Neural cell (in vitro differentiated cells): ENCODE measurements around the gene HOXC13. TPM values are rescaled to one million over a fixed set of nuclear protein-coding genes. Genes with fewer than 3 reads are reported as not detected.

Experiments
- H2AFZ ChIP-seq: fragments of 200-600, 300-800 bp; sonication (generic), shearing (Covaris generic); 2 replicates; pipeline ENCODE4 v1.6.0; 2014; ENCODE audit warnings: low read depth, mild to moderate bottlenecking, antibody characterized with exemption, low read length, moderate library complexity
- H3F3A ChIP-seq: fragments of 200-600 bp; shearing (Covaris generic); 2 replicates; pipeline ENCODE4 v1.6.1; 2016; ENCODE audit warnings: mild to moderate bottlenecking, moderate library complexity, mixed read lengths, antibody characterized with exemption, low read length; ENCODE audit not compliant: insufficient read depth, poor library complexity, severe bottlenecking
- H3K27ac ChIP-seq: fragments of 200-600, 300-800 bp; sonication (generic), shearing (Covaris generic); 2 replicates; pipeline ENCODE4 v1.5.1; 2014; ENCODE audit warnings: mild to moderate bottlenecking, low read length, moderate library complexity
- H3K27me3 ChIP-seq: fragments of 300-800, 200-600 bp; sonication (generic), shearing (Covaris generic); 2 replicates; pipeline ENCODE4 v1.6.0; 2014; ENCODE audit warnings: mild to moderate bottlenecking, low read depth, low read length, moderate library complexity; ENCODE audit not compliant: insufficient read depth
- H3K36me3 ChIP-seq: fragments of 300-800, 200-600 bp; sonication (generic), shearing (Covaris generic); 2 replicates; pipeline ENCODE4 v1.5.1; 2014; ENCODE audit warnings: mild to moderate bottlenecking, antibody characterized with exemption, low read length, moderate library complexity; ENCODE audit not compliant: insufficient read depth
- H3K4me2 ChIP-seq: fragments of 300-800, 200-600 bp; sonication (generic), shearing (Covaris generic); 2 replicates; pipeline ENCODE4 v1.6.0; 2014; ENCODE audit warnings: mild to moderate bottlenecking, low read length
- H3K4me3 ChIP-seq: fragments of 300-800, 200-600 bp; sonication (generic), shearing (Covaris generic); 2 replicates; pipeline ENCODE4 v1.5.1; 2014; ENCODE audit warnings: mild to moderate bottlenecking, low read length, moderate library complexity
- H3K79me2 ChIP-seq: fragments of 200-600 bp; shearing (Covaris generic); replicated peaks from 2 replicates; pipeline ENCODE4 v1.6.0; 2014; ENCODE audit warnings: mild to moderate bottlenecking, low read length, moderate library complexity; ENCODE audit not compliant: insufficient read depth
- H3K9ac ChIP-seq: fragments of 300-800, 200-600 bp; sonication (generic), shearing (Covaris generic); 2 replicates; pipeline ENCODE4 v1.6.1; 2016; ENCODE audit warnings: mild to moderate bottlenecking, low read length, mixed read lengths
- H3K9me2 ChIP-seq: fragments of 200-600 bp; shearing (Covaris generic); 2 replicates; pipeline ENCODE4 v1.6.1; 2016; ENCODE audit warnings: mild to moderate bottlenecking, low read length, mixed read lengths; ENCODE audit not compliant: insufficient read depth
- H3K9me3 ChIP-seq: fragments of 200-600, 300-800 bp; sonication (generic), shearing (Covaris generic); 2 replicates; pipeline ENCODE4 v1.6.1; 2016; ENCODE audit warnings: mild to moderate bottlenecking, mixed run types, low read length, moderate library complexity, mixed read lengths
- H4K20me1 ChIP-seq: fragments of 200-600 bp; shearing (Covaris generic); 2 replicates; pipeline ENCODE4 v1.6.1; 2016; ENCODE audit warnings: mild to moderate bottlenecking, mixed run types; ENCODE audit not compliant: insufficient read depth
- EP300 ChIP-seq: fragments of 450-650 bp; conservative IDR thresholded peaks from 2 replicates; pipeline ENCODE4 v1.6.1; 2014; ENCODE audit warnings: antibody characterized with exemption, mild to moderate bottlenecking, moderate library complexity; ENCODE audit not compliant: poor library complexity, severe bottlenecking
- EZH2 ChIP-seq: fragments of 200-600, 300-800 bp; shearing (Covaris generic), sonication (generic); IDR thresholded peaks from 2 replicates; pipeline ENCODE4 v1.6.1; 2014; ENCODE audit warnings: antibody characterized with exemption, low read length, borderline replicate concordance, mild to moderate bottlenecking; ENCODE audit not compliant: insufficient read depth, poor library complexity, severe bottlenecking
- MXI1 ChIP-seq: fragments of 450-650 bp; conservative IDR thresholded peaks from 2 replicates; pipeline ENCODE4 v1.6.1; 2014; ENCODE audit warnings: antibody characterized with exemption, mild to moderate bottlenecking; ENCODE audit not compliant: poor library complexity, severe bottlenecking
- POLR2AphosphoS5 ChIP-seq: IDR thresholded peaks from 2 replicates; pipeline ENCODE4 v1.6.1; 2012
- RAD21 ChIP-seq: fragments of 450-650 bp; conservative IDR thresholded peaks from 2 replicates; pipeline ENCODE4 v1.6.1; 2014; ENCODE audit warnings: antibody characterized with exemption, mild to moderate bottlenecking, moderate library complexity
- SMC3 ChIP-seq: fragments of 450-650 bp; conservative IDR thresholded peaks from 2 replicates; pipeline ENCODE4 v1.6.1; 2014; ENCODE audit warnings: antibody characterized with exemption, mild to moderate bottlenecking, moderate library complexity; ENCODE audit not compliant: poor library complexity
- TAF1 ChIP-seq: IDR thresholded peaks from 2 replicates; pipeline ENCODE4 v1.6.1; 2012; ENCODE audit warnings: low read depth
- polyA plus RNA-seq: library from polyadenylated mRNA; depleted of rRNA; stranded (reverse); fragments of >200 nt; gene quantifications from 2 replicates; pipeline ENCODE4 v1.2.3, GENCODE V29; 2014
- TF ChIP-seq, protein P1 (sequence below): IDR thresholded peaks from 2 replicates; pipeline ENCODE4 v1.6.1; 2012; ENCODE audit warnings: borderline replicate concordance
- TF ChIP-seq, protein P2 (sequence below): fragments of 450-650 bp; IDR thresholded peaks from 2 replicates; pipeline ENCODE4 v1.5.1; 2014; ENCODE audit warnings: antibody characterized with exemption, mild to moderate bottlenecking, moderate library complexity; ENCODE audit not compliant: poor library complexity, severe bottlenecking

HOXC13 gene
- polyA plus RNA-seq, 1 donor from 2014 or later, result not detected

DNA sequence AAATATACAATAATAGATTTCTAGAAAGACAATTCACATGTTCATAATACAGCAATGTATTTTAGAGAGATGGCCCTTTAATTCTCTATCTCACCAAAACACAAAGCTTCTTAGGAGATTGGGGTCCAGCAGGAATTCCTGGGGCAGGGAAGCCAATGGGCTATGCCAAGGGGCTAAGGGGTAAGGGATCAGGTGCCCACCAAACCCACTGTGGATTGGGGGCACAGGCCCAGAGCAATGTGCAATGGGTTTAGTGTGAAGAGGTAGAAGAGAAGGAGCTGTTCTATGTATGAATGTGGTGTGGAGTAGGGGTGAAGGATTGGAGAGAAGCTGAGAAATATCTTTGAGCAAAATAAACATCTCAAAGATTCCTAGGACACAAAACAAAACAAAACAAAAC is 2.6 kb downstream of the HOXC13 start:
- Histone ChIP-seq H3K9ac (no peak overlapping the region), H3K9me2 (no peaks in the 10 kb centered on the region), H3K27ac (no peak overlapping the region), H3K4me3 (no peak overlapping the region), H2AFZ (no peak overlapping the region), H3K4me2 (no peak overlapping the region), H3K27me3 (peaks cover 100% of the 10 kb centered on the region), H3K36me3 (no peaks in the 10 kb centered on the region), H3K79me2 (no peaks in the 10 kb centered on the region), H4K20me1 (no peaks in the 10 kb centered on the region), H3K9me3 (no peaks in the 10 kb centered on the region), H3F3A (no peaks in the 10 kb centered on the region)
- TF ChIP-seq EZH2, result no peak
- TF ChIP-seq MXI1, result no peak
- TF ChIP-seq, protein P1, sequence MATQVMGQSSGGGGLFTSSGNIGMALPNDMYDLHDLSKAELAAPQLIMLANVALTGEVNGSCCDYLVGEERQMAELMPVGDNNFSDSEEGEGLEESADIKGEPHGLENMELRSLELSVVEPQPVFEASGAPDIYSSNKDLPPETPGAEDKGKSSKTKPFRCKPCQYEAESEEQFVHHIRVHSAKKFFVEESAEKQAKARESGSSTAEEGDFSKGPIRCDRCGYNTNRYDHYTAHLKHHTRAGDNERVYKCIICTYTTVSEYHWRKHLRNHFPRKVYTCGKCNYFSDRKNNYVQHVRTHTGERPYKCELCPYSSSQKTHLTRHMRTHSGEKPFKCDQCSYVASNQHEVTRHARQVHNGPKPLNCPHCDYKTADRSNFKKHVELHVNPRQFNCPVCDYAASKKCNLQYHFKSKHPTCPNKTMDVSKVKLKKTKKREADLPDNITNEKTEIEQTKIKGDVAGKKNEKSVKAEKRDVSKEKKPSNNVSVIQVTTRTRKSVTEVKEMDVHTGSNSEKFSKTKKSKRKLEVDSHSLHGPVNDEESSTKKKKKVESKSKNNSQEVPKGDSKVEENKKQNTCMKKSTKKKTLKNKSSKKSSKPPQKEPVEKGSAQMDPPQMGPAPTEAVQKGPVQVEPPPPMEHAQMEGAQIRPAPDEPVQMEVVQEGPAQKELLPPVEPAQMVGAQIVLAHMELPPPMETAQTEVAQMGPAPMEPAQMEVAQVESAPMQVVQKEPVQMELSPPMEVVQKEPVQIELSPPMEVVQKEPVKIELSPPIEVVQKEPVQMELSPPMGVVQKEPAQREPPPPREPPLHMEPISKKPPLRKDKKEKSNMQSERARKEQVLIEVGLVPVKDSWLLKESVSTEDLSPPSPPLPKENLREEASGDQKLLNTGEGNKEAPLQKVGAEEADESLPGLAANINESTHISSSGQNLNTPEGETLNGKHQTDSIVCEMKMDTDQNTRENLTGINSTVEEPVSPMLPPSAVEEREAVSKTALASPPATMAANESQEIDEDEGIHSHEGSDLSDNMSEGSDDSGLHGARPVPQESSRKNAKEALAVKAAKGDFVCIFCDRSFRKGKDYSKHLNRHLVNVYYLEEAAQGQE, result no peak
- TF ChIP-seq, protein P2, sequence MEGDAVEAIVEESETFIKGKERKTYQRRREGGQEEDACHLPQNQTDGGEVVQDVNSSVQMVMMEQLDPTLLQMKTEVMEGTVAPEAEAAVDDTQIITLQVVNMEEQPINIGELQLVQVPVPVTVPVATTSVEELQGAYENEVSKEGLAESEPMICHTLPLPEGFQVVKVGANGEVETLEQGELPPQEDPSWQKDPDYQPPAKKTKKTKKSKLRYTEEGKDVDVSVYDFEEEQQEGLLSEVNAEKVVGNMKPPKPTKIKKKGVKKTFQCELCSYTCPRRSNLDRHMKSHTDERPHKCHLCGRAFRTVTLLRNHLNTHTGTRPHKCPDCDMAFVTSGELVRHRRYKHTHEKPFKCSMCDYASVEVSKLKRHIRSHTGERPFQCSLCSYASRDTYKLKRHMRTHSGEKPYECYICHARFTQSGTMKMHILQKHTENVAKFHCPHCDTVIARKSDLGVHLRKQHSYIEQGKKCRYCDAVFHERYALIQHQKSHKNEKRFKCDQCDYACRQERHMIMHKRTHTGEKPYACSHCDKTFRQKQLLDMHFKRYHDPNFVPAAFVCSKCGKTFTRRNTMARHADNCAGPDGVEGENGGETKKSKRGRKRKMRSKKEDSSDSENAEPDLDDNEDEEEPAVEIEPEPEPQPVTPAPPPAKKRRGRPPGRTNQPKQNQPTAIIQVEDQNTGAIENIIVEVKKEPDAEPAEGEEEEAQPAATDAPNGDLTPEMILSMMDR, result no peak
- no peak for TF ChIP-seq TAF1
- no peak for TF ChIP-seq POLR2AphosphoS5
- no peak for TF ChIP-seq SMC3
- no peak for TF ChIP-seq RAD21
- no peak for TF ChIP-seq EP300

DNA sequence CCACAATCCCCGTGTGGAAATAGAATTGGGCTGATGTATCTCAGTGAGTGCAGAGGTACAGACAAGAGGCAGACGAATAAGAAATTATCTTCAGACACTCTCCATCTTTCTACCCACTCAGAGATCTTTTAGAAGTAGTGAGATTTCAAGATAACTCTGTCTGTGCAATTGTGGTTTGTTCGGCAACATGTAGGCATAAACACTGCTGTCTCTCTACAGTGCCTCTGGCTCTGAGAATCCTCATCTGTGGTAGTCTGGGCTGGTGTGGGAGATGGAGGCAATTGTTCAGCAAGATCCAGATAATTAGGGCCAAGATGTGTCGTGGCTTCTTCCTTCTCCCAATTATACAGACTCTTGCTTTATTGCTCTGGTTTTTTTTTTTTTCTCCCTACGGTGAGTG is 3.1 kb downstream of the HOXC13 start:
- no peaks in the 10 kb centered on the region for H3K36me3 ChIP-seq
- no peaks in the 10 kb centered on the region for H3K79me2 ChIP-seq
- no peaks in the 10 kb centered on the region for H3K9me3 ChIP-seq
- no peak for TF ChIP-seq MXI1
- TF ChIP-seq RAD21, result no peak
- TF ChIP-seq SMC3, result no peak
- TF ChIP-seq, protein P1, result no peak
- no peak for TF ChIP-seq TAF1
- no peak for TF ChIP-seq POLR2AphosphoS5
- TF ChIP-seq, protein P2, result no peak
- no peak for TF ChIP-seq EP300
- TF ChIP-seq EZH2, result no peak
- no peak overlapping the region for H3K4me2 ChIP-seq
- H3K27ac ChIP-seq, result no peak overlapping the region
- no peaks in the 10 kb centered on the region for H3K9me2 ChIP-seq
- no peak overlapping the region for H3K4me3 ChIP-seq
- no peak overlapping the region for H3K9ac ChIP-seq
- H3F3A ChIP-seq, result no peaks in the 10 kb centered on the region
- no peak overlapping the region for H2AFZ ChIP-seq
- H3K27me3 ChIP-seq, result peaks cover 100% of the 10 kb centered on the region
- no peaks in the 10 kb centered on the region for H4K20me1 ChIP-seq
